ENCODE results near the gene SLC12A1. TPM values are rescaled to one million over a fixed set of nuclear protein-coding genes. Genes with fewer than 3 reads are reported as not detected.

The SLC12A1 gene
- total and polyA plus RNA-seq, 2 experiments from 2014 or later = 0.57 to 0.59 TPM

- H3K27me3 ChIP-seq (ENCODE audit: insufficient read depth) = no peaks in the 10 kb centered on the region
- H3K27me3 Mint-ChIP-seq (ENCODE audit: insufficient read depth, low read depth, poor library complexity) = peaks cover 2% of the 10 kb centered on the region
- H3K4me2 ChIP-seq = no peak overlapping the region
- no peak for TF ChIP-seq STAT1 (IDR thresholded peaks at IDR 0.05; ENCODE audit: unreplicated experiment)
- TF ChIP-seq CREB1 (CRISPR knock-in tag; IDR thresholded peaks at IDR 0.05; ENCODE audit: low read depth) = no peak
- no peak for TF ChIP-seq EZH2 (IDR thresholded peaks at IDR 0.05; ENCODE audit: low read depth, unreplicated experiment)
- no peak for TF ChIP-seq ZNF331 (CRISPR knock-in tag; IDR thresholded peaks at IDR 0.05; ENCODE audit: low read depth)
- TF ChIP-seq, protein P1, sequence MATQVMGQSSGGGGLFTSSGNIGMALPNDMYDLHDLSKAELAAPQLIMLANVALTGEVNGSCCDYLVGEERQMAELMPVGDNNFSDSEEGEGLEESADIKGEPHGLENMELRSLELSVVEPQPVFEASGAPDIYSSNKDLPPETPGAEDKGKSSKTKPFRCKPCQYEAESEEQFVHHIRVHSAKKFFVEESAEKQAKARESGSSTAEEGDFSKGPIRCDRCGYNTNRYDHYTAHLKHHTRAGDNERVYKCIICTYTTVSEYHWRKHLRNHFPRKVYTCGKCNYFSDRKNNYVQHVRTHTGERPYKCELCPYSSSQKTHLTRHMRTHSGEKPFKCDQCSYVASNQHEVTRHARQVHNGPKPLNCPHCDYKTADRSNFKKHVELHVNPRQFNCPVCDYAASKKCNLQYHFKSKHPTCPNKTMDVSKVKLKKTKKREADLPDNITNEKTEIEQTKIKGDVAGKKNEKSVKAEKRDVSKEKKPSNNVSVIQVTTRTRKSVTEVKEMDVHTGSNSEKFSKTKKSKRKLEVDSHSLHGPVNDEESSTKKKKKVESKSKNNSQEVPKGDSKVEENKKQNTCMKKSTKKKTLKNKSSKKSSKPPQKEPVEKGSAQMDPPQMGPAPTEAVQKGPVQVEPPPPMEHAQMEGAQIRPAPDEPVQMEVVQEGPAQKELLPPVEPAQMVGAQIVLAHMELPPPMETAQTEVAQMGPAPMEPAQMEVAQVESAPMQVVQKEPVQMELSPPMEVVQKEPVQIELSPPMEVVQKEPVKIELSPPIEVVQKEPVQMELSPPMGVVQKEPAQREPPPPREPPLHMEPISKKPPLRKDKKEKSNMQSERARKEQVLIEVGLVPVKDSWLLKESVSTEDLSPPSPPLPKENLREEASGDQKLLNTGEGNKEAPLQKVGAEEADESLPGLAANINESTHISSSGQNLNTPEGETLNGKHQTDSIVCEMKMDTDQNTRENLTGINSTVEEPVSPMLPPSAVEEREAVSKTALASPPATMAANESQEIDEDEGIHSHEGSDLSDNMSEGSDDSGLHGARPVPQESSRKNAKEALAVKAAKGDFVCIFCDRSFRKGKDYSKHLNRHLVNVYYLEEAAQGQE (IDR thresholded peaks at IDR 0.05; ENCODE audit: unreplicated experiment) = no peak
- no peak for TF ChIP-seq NANOG (IDR thresholded peaks at IDR 0.05; ENCODE audit: borderline replicate concordance)
- TF ChIP-seq, protein P2, sequence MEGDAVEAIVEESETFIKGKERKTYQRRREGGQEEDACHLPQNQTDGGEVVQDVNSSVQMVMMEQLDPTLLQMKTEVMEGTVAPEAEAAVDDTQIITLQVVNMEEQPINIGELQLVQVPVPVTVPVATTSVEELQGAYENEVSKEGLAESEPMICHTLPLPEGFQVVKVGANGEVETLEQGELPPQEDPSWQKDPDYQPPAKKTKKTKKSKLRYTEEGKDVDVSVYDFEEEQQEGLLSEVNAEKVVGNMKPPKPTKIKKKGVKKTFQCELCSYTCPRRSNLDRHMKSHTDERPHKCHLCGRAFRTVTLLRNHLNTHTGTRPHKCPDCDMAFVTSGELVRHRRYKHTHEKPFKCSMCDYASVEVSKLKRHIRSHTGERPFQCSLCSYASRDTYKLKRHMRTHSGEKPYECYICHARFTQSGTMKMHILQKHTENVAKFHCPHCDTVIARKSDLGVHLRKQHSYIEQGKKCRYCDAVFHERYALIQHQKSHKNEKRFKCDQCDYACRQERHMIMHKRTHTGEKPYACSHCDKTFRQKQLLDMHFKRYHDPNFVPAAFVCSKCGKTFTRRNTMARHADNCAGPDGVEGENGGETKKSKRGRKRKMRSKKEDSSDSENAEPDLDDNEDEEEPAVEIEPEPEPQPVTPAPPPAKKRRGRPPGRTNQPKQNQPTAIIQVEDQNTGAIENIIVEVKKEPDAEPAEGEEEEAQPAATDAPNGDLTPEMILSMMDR (conservative IDR thresholded peaks at IDR 0.05; ENCODE audit: low read depth in 2 of 2) = no peak
- TF ChIP-seq, protein P3, sequence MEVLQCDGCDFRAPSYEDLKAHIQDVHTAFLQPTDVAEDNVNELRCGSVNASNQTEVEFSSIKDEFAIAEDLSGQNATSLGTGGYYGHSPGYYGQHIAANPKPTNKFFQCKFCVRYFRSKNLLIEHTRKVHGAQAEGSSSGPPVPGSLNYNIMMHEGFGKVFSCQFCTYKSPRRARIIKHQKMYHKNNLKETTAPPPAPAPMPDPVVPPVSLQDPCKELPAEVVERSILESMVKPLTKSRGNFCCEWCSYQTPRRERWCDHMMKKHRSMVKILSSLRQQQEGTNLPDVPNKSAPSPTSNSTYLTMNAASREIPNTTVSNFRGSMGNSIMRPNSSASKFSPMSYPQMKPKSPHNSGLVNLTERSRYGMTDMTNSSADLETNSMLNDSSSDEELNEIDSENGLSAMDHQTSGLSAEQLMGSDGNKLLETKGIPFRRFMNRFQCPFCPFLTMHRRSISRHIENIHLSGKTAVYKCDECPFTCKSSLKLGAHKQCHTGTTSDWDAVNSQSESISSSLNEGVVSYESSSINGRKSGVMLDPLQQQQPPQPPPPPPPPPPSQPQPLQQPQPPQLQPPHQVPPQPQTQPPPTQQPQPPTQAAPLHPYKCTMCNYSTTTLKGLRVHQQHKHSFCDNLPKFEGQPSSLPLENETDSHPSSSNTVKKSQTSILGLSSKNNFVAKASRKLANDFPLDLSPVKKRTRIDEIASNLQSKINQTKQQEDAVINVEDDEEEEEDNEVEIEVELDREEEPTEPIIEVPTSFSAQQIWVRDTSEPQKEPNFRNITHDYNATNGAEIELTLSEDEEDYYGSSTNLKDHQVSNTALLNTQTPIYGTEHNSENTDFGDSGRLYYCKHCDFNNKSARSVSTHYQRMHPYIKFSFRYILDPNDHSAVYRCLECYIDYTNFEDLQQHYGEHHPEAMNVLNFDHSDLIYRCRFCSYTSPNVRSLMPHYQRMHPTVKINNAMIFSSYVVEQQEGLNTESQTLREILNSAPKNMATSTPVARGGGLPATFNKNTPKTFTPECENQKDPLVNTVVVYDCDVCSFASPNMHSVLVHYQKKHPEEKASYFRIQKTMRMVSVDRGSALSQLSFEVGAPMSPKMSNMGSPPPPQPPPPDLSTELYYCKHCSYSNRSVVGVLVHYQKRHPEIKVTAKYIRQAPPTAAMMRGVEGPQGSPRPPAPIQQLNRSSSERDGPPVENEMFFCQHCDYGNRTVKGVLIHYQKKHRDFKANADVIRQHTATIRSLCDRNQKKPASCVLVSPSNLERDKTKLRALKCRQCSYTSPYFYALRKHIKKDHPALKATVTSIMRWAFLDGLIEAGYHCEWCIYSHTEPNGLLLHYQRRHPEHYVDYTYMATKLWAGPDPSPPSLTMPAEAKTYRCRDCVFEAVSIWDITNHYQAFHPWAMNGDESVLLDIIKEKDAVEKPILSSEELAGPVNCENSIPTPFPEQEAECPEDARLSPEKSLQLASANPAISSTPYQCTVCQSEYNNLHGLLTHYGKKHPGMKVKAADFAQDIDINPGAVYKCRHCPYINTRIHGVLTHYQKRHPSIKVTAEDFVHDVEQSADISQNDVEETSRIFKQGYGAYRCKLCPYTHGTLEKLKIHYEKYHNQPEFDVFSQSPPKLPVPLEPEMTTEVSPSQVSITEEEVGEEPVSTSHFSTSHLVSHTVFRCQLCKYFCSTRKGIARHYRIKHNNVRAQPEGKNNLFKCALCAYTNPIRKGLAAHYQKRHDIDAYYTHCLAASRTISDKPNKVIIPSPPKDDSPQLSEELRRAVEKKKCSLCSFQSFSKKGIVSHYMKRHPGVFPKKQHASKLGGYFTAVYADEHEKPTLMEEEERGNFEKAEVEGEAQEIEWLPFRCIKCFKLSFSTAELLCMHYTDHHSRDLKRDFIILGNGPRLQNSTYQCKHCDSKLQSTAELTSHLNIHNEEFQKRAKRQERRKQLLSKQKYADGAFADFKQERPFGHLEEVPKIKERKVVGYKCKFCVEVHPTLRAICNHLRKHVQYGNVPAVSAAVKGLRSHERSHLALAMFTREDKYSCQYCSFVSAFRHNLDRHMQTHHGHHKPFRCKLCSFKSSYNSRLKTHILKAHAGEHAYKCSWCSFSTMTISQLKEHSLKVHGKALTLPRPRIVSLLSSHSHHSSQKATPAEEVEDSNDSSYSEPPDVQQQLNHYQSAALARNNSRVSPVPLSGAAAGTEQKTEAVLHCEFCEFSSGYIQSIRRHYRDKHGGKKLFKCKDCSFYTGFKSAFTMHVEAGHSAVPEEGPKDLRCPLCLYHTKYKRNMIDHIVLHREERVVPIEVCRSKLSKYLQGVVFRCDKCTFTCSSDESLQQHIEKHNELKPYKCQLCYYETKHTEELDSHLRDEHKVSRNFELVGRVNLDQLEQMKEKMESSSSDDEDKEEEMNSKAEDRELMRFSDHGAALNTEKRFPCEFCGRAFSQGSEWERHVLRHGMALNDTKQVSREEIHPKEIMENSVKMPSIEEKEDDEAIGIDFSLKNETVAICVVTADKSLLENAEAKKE (CRISPR knock-in tag; IDR thresholded peaks at IDR 0.05) = no peak
- TF ChIP-seq, protein P4, sequence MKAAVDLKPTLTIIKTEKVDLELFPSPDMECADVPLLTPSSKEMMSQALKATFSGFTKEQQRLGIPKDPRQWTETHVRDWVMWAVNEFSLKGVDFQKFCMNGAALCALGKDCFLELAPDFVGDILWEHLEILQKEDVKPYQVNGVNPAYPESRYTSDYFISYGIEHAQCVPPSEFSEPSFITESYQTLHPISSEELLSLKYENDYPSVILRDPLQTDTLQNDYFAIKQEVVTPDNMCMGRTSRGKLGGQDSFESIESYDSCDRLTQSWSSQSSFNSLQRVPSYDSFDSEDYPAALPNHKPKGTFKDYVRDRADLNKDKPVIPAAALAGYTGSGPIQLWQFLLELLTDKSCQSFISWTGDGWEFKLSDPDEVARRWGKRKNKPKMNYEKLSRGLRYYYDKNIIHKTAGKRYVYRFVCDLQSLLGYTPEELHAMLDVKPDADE (IDR thresholded peaks at IDR 0.05) = no peak
- no peak for TF ChIP-seq ZNF114 (CRISPR knock-in tag; IDR thresholded peaks at IDR 0.05)
- no peak for TF ChIP-seq JUNB (IDR thresholded peaks at IDR 0.05; ENCODE audit: unreplicated experiment)
- TF ChIP-seq EZH2phosphoT487 (IDR thresholded peaks at IDR 0.05; ENCODE audit: unreplicated experiment) = no peak
- ATAC-seq = no peak
- no peak overlapping the region for H3K4me3 Mint-ChIP-seq
- no peak overlapping the region; the same call in 1 of the 2 replicates for H3K27ac Mint-ChIP-seq
- H3K9me3 Mint-ChIP-seq = no peaks in the 10 kb centered on the region
- H3K9me2 ChIP-seq (ENCODE audit: insufficient read depth) = no peaks in the 10 kb centered on the region
- H3K79me2 ChIP-seq (replicated peaks; ENCODE audit: insufficient read depth) = no peaks in the 10 kb centered on the region
- no peak overlapping the region for H3K4me3 ChIP-seq
- H3K4me1 Mint-ChIP-seq = peaks cover 7% of the 10 kb centered on the region; the same call in 2 of the 3 replicates
- peaks cover 12% of the 10 kb centered on the region; the same call in 1 of the 2 replicates for H3K36me3 ChIP-seq (ENCODE audit: insufficient read depth)
- peaks cover 37% of the 10 kb centered on the region for H3K36me3 Mint-ChIP-seq (ENCODE audit: low read depth)
- peaks cover 9% of the 10 kb centered on the region; the same call in 1 of the 2 replicates for H4K20me1 ChIP-seq (replicated peaks; ENCODE audit: insufficient read depth)
- H3F3A ChIP-seq (replicated peaks; ENCODE audit: low read depth) = no peaks in the 10 kb centered on the region
- H3K4me1 ChIP-seq (ENCODE audit: insufficient read depth) = peaks cover 6% of the 10 kb centered on the region
- no peak overlapping the region for H3K27ac ChIP-seq (ENCODE audit: low read depth)
- no peak overlapping the region for H2AFZ ChIP-seq
- DNase-seq (ENCODE audit: low spot score) = no peak
These were observed 137.8 kb downstream of the SLC12A1 start for GRCh38 chr15:48343865-48344264.

All from GM23338 (cell line).